MCF 10A (cell line): Measurements from ENCODE around the gene BEST1. TPM values are rescaled to one million over a fixed set of nuclear protein-coding genes. Genes with fewer than 3 reads are reported as not detected.

ENCODE experiments used
- BruUV-seq: library from RNA; stranded (reverse); fragments of 400-500 nt; replicated peaks from 2 replicates; lab custom pipeline; 2021; lab: Mats Ljungman, UMichigan
- CTCF ChIA-PET: fragments of 300-600 bp; sonication (Branson Sonifier 250); formaldehyde crosslinking; extraction: SDS; loops from one replicate; lab custom pipeline; 2021; ENCODE audit warnings: antibody characterized with exemption, inconsistent platforms; lab: Yijun Ruan, JAX
- POLR2A ChIA-PET: fragments of 300-600, 350-650 bp; sonication (Branson Sonifier 250); formaldehyde crosslinking; extraction: SDS; loops from one replicate; lab custom pipeline; 2020; ENCODE audit warnings: antibody characterized with exemption, inconsistent platforms; lab: Yijun Ruan, JAX
- DNase-seq: peaks from one replicate; pipeline ENCODE4 v3.0.0-alpha.2; 2018; ENCODE audit not compliant: unreplicated experiment
- H3K27ac Mint-ChIP-seq: one replicate; pipeline ENCODE4 v1.8.0; 2022; ENCODE audit warnings: mild to moderate bottlenecking, low read depth, mixed read lengths; ENCODE audit not compliant: unreplicated experiment
- H3K27me3 Mint-ChIP-seq: one replicate; pipeline ENCODE4 v1.8.0; 2022; ENCODE audit warnings: mixed read lengths; ENCODE audit not compliant: insufficient read depth, unreplicated experiment
- H3K36me3 Mint-ChIP-seq: one replicate; pipeline ENCODE4 v1.8.0; 2022; ENCODE audit warnings: mild to moderate bottlenecking, moderate library complexity, mixed read lengths; ENCODE audit not compliant: insufficient read depth, unreplicated experiment
- H3K4me1 Mint-ChIP-seq: one replicate; pipeline ENCODE4 v1.8.0; 2022; ENCODE audit warnings: mixed read lengths; ENCODE audit not compliant: insufficient read depth, unreplicated experiment
- H3K4me3 Mint-ChIP-seq: one replicate; pipeline ENCODE4 v1.8.0; 2022; ENCODE audit warnings: mild to moderate bottlenecking, moderate library complexity, mixed read lengths; ENCODE audit not compliant: unreplicated experiment
- H3K9me3 Mint-ChIP-seq: one replicate; pipeline ENCODE4 v1.8.0; 2022; ENCODE audit warnings: mixed read lengths; ENCODE audit not compliant: unreplicated experiment
- intact Hi-C: fragments of 100-400 bp; cut with micrococcal nuclease; formaldehyde crosslinking; loops from 2 replicates; pipeline ENCODE4 v1.14.1; 2022
- total RNA-seq: library from RNA; stranded (reverse); gene quantifications from 2 replicates; pipeline ENCODE4 v1.2.3, GENCODE V29; 2022
- TF ChIP-seq, protein P1 (sequence below): fragments of 200-600 bp; IDR thresholded peaks from one replicate; pipeline ENCODE4 v1.8.0; 2022; ENCODE audit warnings: antibody characterized with exemption, mild to moderate bottlenecking; ENCODE audit not compliant: unreplicated experiment

The BEST1 gene
- total RNA-seq, 1 experiment from 2014 or later: 2.5 TPM

DNA sequence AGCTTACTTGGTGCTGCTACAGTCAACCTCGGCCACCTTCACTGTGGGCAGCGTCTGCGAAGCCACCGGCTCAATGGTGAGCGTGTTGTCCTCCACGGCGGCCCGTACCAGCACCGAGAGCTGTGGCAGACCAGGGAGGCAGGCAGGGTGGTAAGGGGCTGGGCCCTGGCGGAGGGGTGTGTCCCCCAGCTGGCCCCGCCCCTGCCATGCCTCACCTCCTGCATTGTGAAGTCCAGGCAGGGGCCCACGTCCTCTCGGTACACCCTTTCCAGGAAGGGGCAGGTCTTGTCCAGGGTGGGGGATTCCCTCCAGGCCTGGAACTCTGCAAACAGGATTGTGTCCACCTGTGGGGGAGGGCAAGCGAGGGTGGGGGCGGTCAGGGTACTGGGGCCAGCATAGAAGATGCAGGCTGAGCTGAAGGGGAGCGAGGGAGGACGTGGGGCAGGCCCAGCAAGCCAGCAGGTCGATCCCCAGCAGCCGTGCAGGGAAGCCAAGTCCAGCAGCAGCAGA lies 45.6 kb upstream of the BEST1 start:
- Mint-ChIP-seq H3K36me3 (peaks cover 4% of the 10 kb centered on the region), H3K9me3 (no peaks in the 10 kb centered on the region), H3K4me3 (no peak overlapping the region), H3K27ac (no peak overlapping the region), H3K4me1 (no peaks in the 10 kb centered on the region), H3K27me3 (no peaks in the 10 kb centered on the region)
- no TSS peak for BruUV-seq
- TF ChIP-seq, protein P1, sequence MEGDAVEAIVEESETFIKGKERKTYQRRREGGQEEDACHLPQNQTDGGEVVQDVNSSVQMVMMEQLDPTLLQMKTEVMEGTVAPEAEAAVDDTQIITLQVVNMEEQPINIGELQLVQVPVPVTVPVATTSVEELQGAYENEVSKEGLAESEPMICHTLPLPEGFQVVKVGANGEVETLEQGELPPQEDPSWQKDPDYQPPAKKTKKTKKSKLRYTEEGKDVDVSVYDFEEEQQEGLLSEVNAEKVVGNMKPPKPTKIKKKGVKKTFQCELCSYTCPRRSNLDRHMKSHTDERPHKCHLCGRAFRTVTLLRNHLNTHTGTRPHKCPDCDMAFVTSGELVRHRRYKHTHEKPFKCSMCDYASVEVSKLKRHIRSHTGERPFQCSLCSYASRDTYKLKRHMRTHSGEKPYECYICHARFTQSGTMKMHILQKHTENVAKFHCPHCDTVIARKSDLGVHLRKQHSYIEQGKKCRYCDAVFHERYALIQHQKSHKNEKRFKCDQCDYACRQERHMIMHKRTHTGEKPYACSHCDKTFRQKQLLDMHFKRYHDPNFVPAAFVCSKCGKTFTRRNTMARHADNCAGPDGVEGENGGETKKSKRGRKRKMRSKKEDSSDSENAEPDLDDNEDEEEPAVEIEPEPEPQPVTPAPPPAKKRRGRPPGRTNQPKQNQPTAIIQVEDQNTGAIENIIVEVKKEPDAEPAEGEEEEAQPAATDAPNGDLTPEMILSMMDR: no peak
- intact Hi-C loops: no loop called here
- ChIA-PET POLR2A (no interaction called here), CTCF (interaction anchor here (0.7 to 10.2 kb wide), 4 partner anchors 45 to 179 kb away, joined by 3 to 217 read pairs (median 82); partner anchors contain the start of gene BEST1)
- no peak for DNase-seq

DNA sequence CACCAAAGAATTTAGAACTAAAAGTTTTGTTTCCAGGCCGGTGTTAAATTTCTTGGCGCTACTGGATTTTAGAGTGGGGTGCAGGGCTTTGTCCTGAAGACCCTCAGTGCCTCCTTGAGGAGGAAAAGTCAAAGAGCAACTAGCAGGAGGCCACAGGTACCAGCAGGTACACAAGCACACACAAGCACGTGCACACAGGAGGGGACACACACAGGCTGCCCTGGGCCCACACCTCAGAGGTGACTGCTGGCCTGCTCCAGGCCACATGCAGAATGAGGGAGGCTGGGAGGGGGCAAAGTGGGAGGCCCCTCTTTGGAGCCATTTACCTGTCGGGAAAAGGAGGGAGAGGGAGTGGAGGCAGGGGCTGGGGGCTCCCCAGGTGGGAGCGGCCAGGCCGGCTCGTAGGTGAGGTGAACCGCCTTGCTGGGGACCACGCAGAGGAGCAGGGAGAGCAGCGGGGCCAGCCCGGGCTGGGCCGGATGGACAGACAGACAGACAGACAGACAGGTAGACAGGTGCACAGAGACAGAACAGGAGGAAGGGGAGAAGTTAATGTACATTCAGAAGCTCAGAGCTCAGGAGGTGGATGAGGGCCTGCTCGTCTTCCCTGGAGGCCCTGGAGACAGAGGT lies 45.0 kb upstream of the BEST1 start:
- POLR2A ChIA-PET: no interaction called here
- TF ChIP-seq, protein P1: no peak
- no peak for DNase-seq
- CTCF ChIA-PET: interaction anchor here (0.6 to 10.2 kb wide), 3 partner anchors 44 to 155 kb away, joined by 3 to 217 read pairs (median 3); partner anchors contain the start of gene BEST1
- Mint-ChIP-seq H3K4me3 (no peak overlapping the region), H3K4me1 (no peaks in the 10 kb centered on the region), H3K27ac (no peak overlapping the region), H3K36me3 (peaks cover 4% of the 10 kb centered on the region), H3K9me3 (no peaks in the 10 kb centered on the region), H3K27me3 (no peaks in the 10 kb centered on the region)
- intact Hi-C loops: no loop called here
- no TSS peak for BruUV-seq

DNA sequence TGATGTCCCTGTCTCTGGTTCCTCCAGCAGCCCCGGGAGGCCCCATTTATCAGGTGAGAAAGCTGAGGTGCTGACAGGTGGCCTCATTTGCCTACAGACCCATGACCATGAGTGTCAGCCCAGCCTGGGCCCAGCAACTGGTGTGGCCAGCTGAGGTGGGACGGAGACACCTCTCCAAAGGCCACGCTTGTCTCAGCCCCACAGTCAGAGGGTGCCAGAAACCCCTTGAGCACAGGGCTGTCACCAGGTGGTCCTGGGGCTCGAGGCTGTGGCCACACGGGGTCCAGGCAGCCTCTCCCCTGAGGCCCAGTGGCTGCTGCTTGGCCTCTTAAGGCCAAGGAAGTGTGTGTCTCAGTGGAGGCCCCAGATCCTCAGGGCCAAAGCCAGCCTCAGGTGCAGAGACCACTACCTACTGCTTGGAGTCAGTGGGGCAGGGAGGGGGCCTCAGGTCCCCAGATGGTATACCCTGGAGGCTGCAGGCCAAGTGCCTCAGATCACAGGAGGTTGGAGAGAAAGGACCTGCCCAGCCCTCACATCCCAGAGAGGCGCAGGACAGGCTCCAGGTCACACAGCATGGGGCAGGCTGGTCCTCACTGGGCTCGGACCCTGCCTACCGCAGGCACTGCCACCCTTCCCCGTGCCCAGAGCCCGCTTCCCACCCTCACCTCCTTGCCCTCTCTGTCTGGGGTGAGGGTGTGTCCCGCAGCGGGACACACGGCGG lies 44.2 kb upstream of the BEST1 start:
- ChIA-PET CTCF (interaction anchor here (0.6 to 1.1 kb wide), 3 partner anchors 148 to 175 kb away, joined by 3 read pairs; no protein-coding TSS in a partner anchor), POLR2A (no interaction called here)
- TF ChIP-seq, protein P1: no peak
- intact Hi-C loops: no loop called here
- no peaks in the 10 kb centered on the region for H3K27me3 Mint-ChIP-seq
- H3K4me1 Mint-ChIP-seq: no peaks in the 10 kb centered on the region
- DNase-seq: no peak
- H3K36me3 Mint-ChIP-seq: peaks cover 4% of the 10 kb centered on the region
- no peak overlapping the region for H3K27ac Mint-ChIP-seq
- BruUV-seq: no TSS peak
- no peaks in the 10 kb centered on the region for H3K9me3 Mint-ChIP-seq
- H3K4me3 Mint-ChIP-seq: no peak overlapping the region

DNA sequence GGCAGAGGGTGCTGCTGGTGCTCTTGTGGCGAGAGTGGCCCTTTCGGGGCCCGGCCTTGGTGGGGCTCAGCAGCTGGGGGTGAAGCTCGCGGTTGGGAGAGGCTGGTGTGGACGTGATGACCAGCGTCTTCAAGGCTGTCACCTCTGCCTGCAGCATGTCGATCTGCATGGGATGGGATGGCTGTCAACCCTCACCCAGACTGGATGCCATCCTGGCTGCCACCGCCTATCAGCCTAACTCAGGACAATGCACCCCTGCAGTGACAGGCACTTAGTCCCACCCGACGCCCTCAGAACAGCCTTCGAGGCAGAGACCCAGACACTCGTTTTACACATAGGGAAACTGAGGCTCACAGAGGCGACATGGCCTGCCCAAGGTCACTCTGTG lies 43.6 kb upstream of the BEST1 start:
- TF ChIP-seq, protein P1: no peak
- intact Hi-C loops: no loop called here
- CTCF ChIA-PET: interaction anchor here (0.7 to 4.0 kb wide), 3 partner anchors 8 to 175 kb away, joined by 3 to 42 read pairs (median 3); no protein-coding TSS in a partner anchor
- Mint-ChIP-seq H3K27ac (no peak overlapping the region), H3K27me3 (no peaks in the 10 kb centered on the region), H3K9me3 (no peaks in the 10 kb centered on the region), H3K4me1 (no peaks in the 10 kb centered on the region), H3K4me3 (no peak overlapping the region), H3K36me3 (peaks cover 4% of the 10 kb centered on the region)
- DNase-seq: no peak
- POLR2A ChIA-PET: no interaction called here
- no TSS peak for BruUV-seq
